ENCODE results near the gene SHANK3. TPM values are rescaled to one million over a fixed set of nuclear protein-coding genes. Genes with fewer than 3 reads are reported as not detected.

The SHANK3 gene
- total and polyA plus RNA-seq, 2 of the 4 experiments (the other 2 are of a cell fraction) = 0.18 to 1.5 TPM

DNA sequence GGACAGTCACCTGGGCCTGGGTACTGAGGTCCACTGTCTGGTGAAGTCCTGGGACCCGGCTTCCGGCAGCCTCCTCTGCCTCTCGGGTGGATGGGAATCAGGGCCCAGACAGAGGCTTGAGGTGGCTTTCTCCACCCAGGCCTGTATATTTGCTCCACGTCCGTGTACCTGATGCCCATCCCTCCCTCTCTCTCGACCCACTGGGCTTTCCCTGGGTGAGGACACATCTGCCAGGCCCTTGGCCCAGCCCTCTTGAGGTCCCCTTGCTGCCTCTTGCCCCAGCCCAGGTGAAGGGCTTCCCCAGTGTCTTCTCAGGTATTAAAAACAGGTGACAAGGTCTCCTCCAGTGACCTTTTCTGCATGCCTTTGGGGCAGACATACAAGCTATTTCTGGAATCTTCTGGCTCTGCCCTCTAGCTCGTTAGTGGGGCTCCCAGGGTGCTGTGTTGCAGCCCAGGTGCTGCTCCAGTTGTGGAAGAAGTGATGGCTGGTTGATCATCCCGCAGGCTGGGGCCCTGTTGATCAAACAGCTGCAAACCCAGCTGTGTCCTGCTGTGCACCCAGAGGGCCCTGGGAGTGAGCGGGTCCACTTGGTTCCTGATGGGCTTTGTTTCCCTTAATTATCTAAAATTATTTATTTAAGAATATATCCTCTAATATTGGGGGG lies 39.9 kb downstream of the SHANK3 start:
- no peak overlapping the region for H3K4ac ChIP-seq (ENCODE audit: low read depth, low read length)
- H2AK9ac ChIP-seq (replicated peaks; ENCODE audit: low read depth, low read length, poor library complexity) = no peak overlapping the region
- ATAC-seq (ENCODE audit: low read depth) (no peak), DNase-seq (no peak)
- no peak overlapping the region for H4K91ac ChIP-seq (ENCODE audit: insufficient read depth, low read depth, low read length)
- dilution Hi-C loops (cut with HindIII; ENCODE audit: low sequenced_read_pairs, unreplicated experiment) (no loop called here), intact Hi-C loops (cut with micrococcal nuclease) (no loop called here), in situ Hi-C loops (cut with MboI; ENCODE audit: low sequenced_read_pairs) (no loop called here)
- H3K4me1 ChIP-seq (ENCODE audit: control insufficient read depth, insufficient read depth, low read length) = no peaks in the 10 kb centered on the region
- H3K9me1 ChIP-seq (ENCODE audit: insufficient read depth, low read length) = peaks cover 8% of the 10 kb centered on the region
- H4K8ac ChIP-seq (ENCODE audit: low read depth in 2 of 2, low read length in 2 of 2) = no peak overlapping the region
- H3K9me3 ChIP-seq (ENCODE audit: control insufficient read depth, insufficient read depth, low read length) = no peaks in the 10 kb centered on the region
- no peak overlapping the region for H2BK5ac ChIP-seq (ENCODE audit: low read depth, low read length, poor library complexity, severe bottlenecking)
- H3K36me3 ChIP-seq (ENCODE audit: control insufficient read depth, insufficient read depth, low read length) = no peaks in the 10 kb centered on the region
- H3K9ac ChIP-seq (ENCODE audit: low read depth, low read length) = no peak overlapping the region
- no peaks in the 10 kb centered on the region for H3K27me3 ChIP-seq (ENCODE audit: control insufficient read depth, insufficient read depth, low read length)
- no peaks in the 10 kb centered on the region for H3K79me1 ChIP-seq (ENCODE audit: low read depth in 1 of 2, low read length in 2 of 2)
- no peak overlapping the region for H2BK15ac ChIP-seq (ENCODE audit: low read depth, low read length)
- H3K56ac ChIP-seq (ENCODE audit: extremely low read depth, insufficient read depth, low read length) = no peak overlapping the region
- no peak overlapping the region for H3K4me3 ChIP-seq (ENCODE audit: insufficient read depth, low read depth, low read length)
- no peak overlapping the region for H3K18ac ChIP-seq (ENCODE audit: low read depth, low read length)
- 92% methylated on average over 6 of the region's 9 CpGs; no CpG with 5 or more reads in 1 of the 2 experiments for WGBS, 2 experiments (ENCODE audit: extremely low coverage in 2 of 2, insufficient read length in 1 of 2)
- no peak overlapping the region for H3K27ac ChIP-seq (ENCODE audit: insufficient read depth, low read length)
- ChIA-PET POLR2A (ENCODE audit: unreplicated experiment) (no interaction called here), CTCF (no interaction called here)
- H3K14ac ChIP-seq (replicated peaks; ENCODE audit: low read depth, low read length) = no peak overlapping the region
- BruUV-seq (replicated peaks) = no TSS peak
- no peak overlapping the region for H2AFZ ChIP-seq (replicated peaks; ENCODE audit: low read length, poor library complexity)
- no peak overlapping the region for H4K5ac ChIP-seq (ENCODE audit: low read depth, low read length)
- H2BK120ac ChIP-seq (ENCODE audit: low read depth, low read length) = no peak overlapping the region
- TF ChIP-seq FOS (IDR thresholded peaks at IDR 0.05; ENCODE audit: low read depth, low read length) (no peak), POLR2A (IDR thresholded peaks at IDR 0.05; ENCODE audit: low read depth, low read length) (no peak), RFX5 (IDR thresholded peaks at IDR 0.05; ENCODE audit: low read depth, low read length) (no peak), BHLHE40 (IDR thresholded peaks at IDR 0.05; ENCODE audit: low read depth, low read length) (no peak), RAD21 (IDR thresholded peaks at IDR 0.05; ENCODE audit: low read length) (no peak), RCOR1 (IDR thresholded peaks at IDR 0.05; ENCODE audit: insufficient replicate concordance, low read length) (no peak), SMC3 (IDR thresholded peaks at IDR 0.05; ENCODE audit: low read depth, low read length) (no peak), MAZ (IDR thresholded peaks at IDR 0.05; ENCODE audit: borderline replicate concordance, low read depth, low read length) (no peak), CEBPB (IDR thresholded peaks at IDR 0.05; ENCODE audit: low read depth, low read length) (no peak), NFE2L2 (IDR thresholded peaks at IDR 0.05; ENCODE audit: low read depth, low read length) (no peak), MAFK (IDR thresholded peaks at IDR 0.05; ENCODE audit: low read depth, low read length) (no peak), CHD1 (IDR thresholded peaks at IDR 0.05; ENCODE audit: low read depth, low read length) (no peak), MXI1 (IDR thresholded peaks at IDR 0.05; ENCODE audit: borderline replicate concordance, low read depth, low read length) (no peak)
- TF ChIP-seq, protein P1, sequence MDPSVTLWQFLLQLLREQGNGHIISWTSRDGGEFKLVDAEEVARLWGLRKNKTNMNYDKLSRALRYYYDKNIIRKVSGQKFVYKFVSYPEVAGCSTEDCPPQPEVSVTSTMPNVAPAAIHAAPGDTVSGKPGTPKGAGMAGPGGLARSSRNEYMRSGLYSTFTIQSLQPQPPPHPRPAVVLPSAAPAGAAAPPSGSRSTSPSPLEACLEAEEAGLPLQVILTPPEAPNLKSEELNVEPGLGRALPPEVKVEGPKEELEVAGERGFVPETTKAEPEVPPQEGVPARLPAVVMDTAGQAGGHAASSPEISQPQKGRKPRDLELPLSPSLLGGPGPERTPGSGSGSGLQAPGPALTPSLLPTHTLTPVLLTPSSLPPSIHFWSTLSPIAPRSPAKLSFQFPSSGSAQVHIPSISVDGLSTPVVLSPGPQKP (IDR thresholded peaks at IDR 0.05; ENCODE audit: borderline replicate concordance, low read depth, low read length) = no peak
- TF ChIP-seq, protein P2, sequence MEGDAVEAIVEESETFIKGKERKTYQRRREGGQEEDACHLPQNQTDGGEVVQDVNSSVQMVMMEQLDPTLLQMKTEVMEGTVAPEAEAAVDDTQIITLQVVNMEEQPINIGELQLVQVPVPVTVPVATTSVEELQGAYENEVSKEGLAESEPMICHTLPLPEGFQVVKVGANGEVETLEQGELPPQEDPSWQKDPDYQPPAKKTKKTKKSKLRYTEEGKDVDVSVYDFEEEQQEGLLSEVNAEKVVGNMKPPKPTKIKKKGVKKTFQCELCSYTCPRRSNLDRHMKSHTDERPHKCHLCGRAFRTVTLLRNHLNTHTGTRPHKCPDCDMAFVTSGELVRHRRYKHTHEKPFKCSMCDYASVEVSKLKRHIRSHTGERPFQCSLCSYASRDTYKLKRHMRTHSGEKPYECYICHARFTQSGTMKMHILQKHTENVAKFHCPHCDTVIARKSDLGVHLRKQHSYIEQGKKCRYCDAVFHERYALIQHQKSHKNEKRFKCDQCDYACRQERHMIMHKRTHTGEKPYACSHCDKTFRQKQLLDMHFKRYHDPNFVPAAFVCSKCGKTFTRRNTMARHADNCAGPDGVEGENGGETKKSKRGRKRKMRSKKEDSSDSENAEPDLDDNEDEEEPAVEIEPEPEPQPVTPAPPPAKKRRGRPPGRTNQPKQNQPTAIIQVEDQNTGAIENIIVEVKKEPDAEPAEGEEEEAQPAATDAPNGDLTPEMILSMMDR (conservative IDR thresholded peaks at IDR 0.05; ENCODE audit: low read depth, low read length) = no peak
- TF ChIP-seq, protein P3, sequence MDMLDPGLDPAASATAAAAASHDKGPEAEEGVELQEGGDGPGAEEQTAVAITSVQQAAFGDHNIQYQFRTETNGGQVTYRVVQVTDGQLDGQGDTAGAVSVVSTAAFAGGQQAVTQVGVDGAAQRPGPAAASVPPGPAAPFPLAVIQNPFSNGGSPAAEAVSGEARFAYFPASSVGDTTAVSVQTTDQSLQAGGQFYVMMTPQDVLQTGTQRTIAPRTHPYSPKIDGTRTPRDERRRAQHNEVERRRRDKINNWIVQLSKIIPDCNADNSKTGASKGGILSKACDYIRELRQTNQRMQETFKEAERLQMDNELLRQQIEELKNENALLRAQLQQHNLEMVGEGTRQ (IDR thresholded peaks at IDR 0.05; ENCODE audit: low read depth, low read length) = no peak
- no peak overlapping the region for H2BK20ac ChIP-seq (ENCODE audit: low read depth, low read length)
- no peak overlapping the region for H2AK5ac ChIP-seq (ENCODE audit: low read depth, low read length)
- H3K4me2 ChIP-seq (ENCODE audit: low read depth, low read length) = no peak overlapping the region
- H4K20me1 ChIP-seq (ENCODE audit: insufficient read depth, low read length) = no peaks in the 10 kb centered on the region
- no peak overlapping the region for H3K23ac ChIP-seq (ENCODE audit: low read depth, low read length)

Measured in IMR-90 (cell line).